WTC11 (cell line): ENCODE measurements around the gene M1AP. TPM values are rescaled to one million over a fixed set of nuclear protein-coding genes. Genes with fewer than 3 reads are reported as not detected.
"Not testable (repeated sequence)": the region's sequence is repeated elsewhere in the genome, so short reads cannot be mapped to it uniquely, and the experiment has no call there.

Source experiments
- ATAC-seq: fragments of 200-7000 bp; cut with Tn5 transposase; 2 replicates; pipeline ENCODE4 v1.10.0; 2021; ENCODE audit warnings: mild to moderate bottlenecking, moderate library complexity
- CTCF ChIA-PET: fragments of 300-600 bp; sonication (Branson Sonifier 250); formaldehyde crosslinking; loops from one replicate; lab custom pipeline; 2021; ENCODE audit warnings: antibody characterized with exemption; lab: Charles Lee
- POLR2A ChIA-PET: fragments of 350-600 bp; sonication (Branson Sonifier 250); formaldehyde crosslinking; loops from one replicate; lab custom pipeline; 2021; ENCODE audit warnings: antibody characterized with exemption; lab: Charles Lee
- DNase-seq: peaks from one replicate; pipeline ENCODE4 v3.0.0; 2021; ENCODE audit warnings: low spot score
- H3K27ac Mint-ChIP-seq: 2 replicates; pipeline ENCODE4 v1.8.0; 2021; ENCODE audit warnings: mixed read lengths
- H3K27me3 Mint-ChIP-seq: 2 replicates; pipeline ENCODE4 v1.8.0; 2021; ENCODE audit warnings: low read depth, mild to moderate bottlenecking, moderate library complexity, mixed read lengths
- H3K36me3 Mint-ChIP-seq: 2 replicates; pipeline ENCODE4 v1.8.0; 2021; ENCODE audit warnings: mixed read lengths
- H3K4me1 Mint-ChIP-seq: 2 replicates; pipeline ENCODE4 v1.8.0; 2022; ENCODE audit warnings: mixed read lengths
- H3K4me3 Mint-ChIP-seq: 2 replicates; pipeline ENCODE4 v1.8.0; 2021; ENCODE audit warnings: mild to moderate bottlenecking, moderate library complexity, mixed read lengths
- H3K9me3 Mint-ChIP-seq: 2 replicates; pipeline ENCODE4 v1.8.0; 2021; ENCODE audit warnings: mixed read lengths
- AR ChIP-seq: fragments of 250-450 bp; sonication (Bioruptor Pico); IDR thresholded peaks from 2 replicates; pipeline ENCODE4 v1.9.0; 2021; ENCODE audit warnings: mild to moderate bottlenecking
- CREM ChIP-seq: sonication (generic); formaldehyde crosslinking; IDR thresholded peaks from 2 replicates; pipeline ENCODE4 v1.8.1; 2022; ENCODE audit warnings: mild to moderate bottlenecking, missing genetic modification reagents, moderate library complexity
- ESRRA ChIP-seq: sonication (generic); formaldehyde crosslinking; IDR thresholded peaks from 2 replicates; pipeline ENCODE4 v1.8.1; 2022; ENCODE audit warnings: mild to moderate bottlenecking, missing genetic modification reagents, borderline replicate concordance
- ETV6 ChIP-seq: sonication (generic); formaldehyde crosslinking; IDR thresholded peaks from 2 replicates; pipeline ENCODE4 v1.8.1; 2022; ENCODE audit warnings: mild to moderate bottlenecking, missing genetic modification reagents
- HMGXB4 ChIP-seq: sonication (generic); formaldehyde crosslinking; IDR thresholded peaks from 2 replicates; pipeline ENCODE4 v1.8.1; 2023; ENCODE audit warnings: mild to moderate bottlenecking, moderate library complexity, missing genetic modification reagents
- NFATC4 ChIP-seq: fragments of 250-450 bp; sonication (Bioruptor Pico); IDR thresholded peaks from 2 replicates; pipeline ENCODE4 v1.9.0; 2021; ENCODE audit warnings: mild to moderate bottlenecking
- NFE2L1 ChIP-seq: sonication (generic); formaldehyde crosslinking; IDR thresholded peaks from 2 replicates; pipeline ENCODE4 v1.8.1; 2023; ENCODE audit warnings: missing genetic modification reagents
- TCF7 ChIP-seq: sonication (generic); formaldehyde crosslinking; IDR thresholded peaks from 2 replicates; pipeline ENCODE4 v1.8.0; 2022; ENCODE audit warnings: mild to moderate bottlenecking, low read depth, missing genetic modification reagents, moderate library complexity
- USF1 ChIP-seq: sonication (generic); formaldehyde crosslinking; IDR thresholded peaks from 2 replicates; pipeline ENCODE4 v1.8.0; 2022; ENCODE audit warnings: mild to moderate bottlenecking, missing genetic modification reagents
- ZBTB21 ChIP-seq: sonication (generic); formaldehyde crosslinking; IDR thresholded peaks from 2 replicates; pipeline ENCODE4 v1.8.1; 2023; ENCODE audit warnings: mild to moderate bottlenecking, missing genetic modification reagents, borderline replicate concordance
- ZNF232 ChIP-seq: sonication (generic); formaldehyde crosslinking; IDR thresholded peaks from 2 replicates; pipeline ENCODE4 v1.8.0; 2022; ENCODE audit warnings: mild to moderate bottlenecking, missing genetic modification reagents
- ZNF263 ChIP-seq: sonication (generic); formaldehyde crosslinking; IDR thresholded peaks from 2 replicates; pipeline ENCODE4 v1.8.1; 2022; ENCODE audit warnings: low read depth, mild to moderate bottlenecking, moderate library complexity, missing genetic modification reagents
- ZNF396 ChIP-seq: fragments of 250-450 bp; sonication (Bioruptor Pico); IDR thresholded peaks from 2 replicates; pipeline ENCODE4 v1.8.0; 2021; ENCODE audit warnings: mild to moderate bottlenecking, moderate library complexity, borderline replicate concordance
- ZNF512 ChIP-seq: sonication (generic); formaldehyde crosslinking; IDR thresholded peaks from 2 replicates; pipeline ENCODE4 v1.8.1; 2022; ENCODE audit warnings: missing genetic modification reagents, borderline replicate concordance
- ZNF532 ChIP-seq: fragments of 250-450 bp; sonication (Bioruptor Pico); IDR thresholded peaks from 2 replicates; pipeline ENCODE4 v1.9.0; 2021; ENCODE audit warnings: mild to moderate bottlenecking, borderline replicate concordance
- ZSCAN18 ChIP-seq: fragments of 250-450 bp; sonication (Bioruptor Pico); IDR thresholded peaks from 2 replicates; pipeline ENCODE4 v2.1.2; 2022; ENCODE audit warnings: mild to moderate bottlenecking, moderate library complexity
- total RNA-seq: library from RNA; stranded (reverse); gene quantifications from 3 replicates; pipeline ENCODE4 v1.2.3, GENCODE V29; 2021

M1AP gene
- total RNA-seq, 1 experiment from 2014 or later, result 5.9 TPM

- not testable (repeated sequence) for DNase-seq
- TF ChIP-seq ZNF263 (CRISPR knock-in tag), result peak; percentile 83; the same call in 1 of the 2 replicates
- TF ChIP-seq, all 79 proteins: peak for 1; not testable (repeated sequence) for 78
- Mint-ChIP-seq H3K4me1 (peaks cover 13% of the 10 kb centered on the region), H3K27me3 (peaks cover 59% of the 10 kb centered on the region)
- H3K27ac Mint-ChIP-seq, H3K4me3 Mint-ChIP-seq, H3K9me3 Mint-ChIP-seq, H3K36me3 Mint-ChIP-seq, ATAC-seq, POLR2A ChIA-PET: not testable (repeated sequence)
- CTCF ChIA-PET, result interaction anchor here (1.4 to 1.6 kb wide), 2 partner anchors 11 to 88 kb away, joined by 4 to 8 read pairs; partner anchors contain the start of gene MRPL53
Measured at GRCh38 chr2:74561022-74561421, 87.1 kb downstream of the M1AP start.

- Mint-ChIP-seq H3K27ac (no peak overlapping the region), H3K36me3 (no peaks in the 10 kb centered on the region), H3K27me3 (peaks cover 60% of the 10 kb centered on the region), H3K4me1 (peaks cover 13% of the 10 kb centered on the region), H3K9me3 (no peaks in the 10 kb centered on the region), H3K4me3 (no peak overlapping the region)
- ATAC-seq (peak; percentile 19; the same call in 1 of the 2 replicates), DNase-seq (no peak)
- TF ChIP-seq NFE2L1 (CRISPR knock-in tag), result no peak
- TF ChIP-seq ZNF396 (CRISPR knock-in tag), result no peak
- TF ChIP-seq NFATC4 (CRISPR knock-in tag), result no peak
- TF ChIP-seq ZNF532, result no peak
- TF ChIP-seq HMGXB4 (CRISPR knock-in tag), result no peak
- no peak for TF ChIP-seq TCF7 (CRISPR knock-in tag)
- no peak for TF ChIP-seq ZSCAN18 (CRISPR knock-in tag)
- no peak for TF ChIP-seq ETV6 (CRISPR knock-in tag)
- no peak for TF ChIP-seq ESRRA (CRISPR knock-in tag)
- TF ChIP-seq ZNF512 (CRISPR knock-in tag), result no peak
- no peak for TF ChIP-seq AR (CRISPR knock-in tag)
- TF ChIP-seq USF1 (CRISPR knock-in tag), result no peak
- TF ChIP-seq CREM (CRISPR knock-in tag), result no peak
- no peak for TF ChIP-seq ZBTB21 (CRISPR knock-in tag)
- no peak for TF ChIP-seq ZNF232 (CRISPR knock-in tag)
- ChIA-PET POLR2A (interaction anchor here (0.6 kb wide), 1 partner anchor 21 kb away, joined by 3 read pairs; no protein-coding TSS in a partner anchor), CTCF (interaction anchor here (1.0 to 1.6 kb wide), 4 partner anchors 12 to 88 kb away, joined by 3 to 8 read pairs (median 4); partner anchors contain the start of gene MRPL53)
Measured at GRCh38 chr2:74560591-74560990, 87.5 kb downstream of the M1AP start.
